Measurements from ENCODE around the gene ZC3HAV1.

ZC3HAV1 gene

GRCh38 chr7:139022286-139022685, 87.2 kb downstream of the ZC3HAV1 start:
- no peak for DNase-seq (ENCODE audit: low read depth)
- TF ChIP-seq CTCF (conservative IDR thresholded peaks at IDR 0.05; ENCODE audit: low read depth, low read length): no peak
- no peak overlapping the region for H3K4me3 ChIP-seq (ENCODE audit: low read depth, low read length)

GRCh38 chr7:139018910-139019309, 90.6 kb downstream of the ZC3HAV1 start:
- no peak for TF ChIP-seq CTCF (conservative IDR thresholded peaks at IDR 0.05; ENCODE audit: low read depth, low read length)
- DNase-seq (ENCODE audit: low read depth): no peak
- H3K4me3 ChIP-seq (ENCODE audit: low read depth, low read length): no peak overlapping the region

- peak; percentile 88 for DNase-seq (ENCODE audit: low read depth)
- TF ChIP-seq CTCF (conservative IDR thresholded peaks at IDR 0.05; ENCODE audit: low read depth, low read length): peak; percentile 87
- H3K4me3 ChIP-seq (ENCODE audit: low read depth, low read length): no peak overlapping the region
Measured at GRCh38 chr7:139016931-139017511, 92.5 kb downstream of the ZC3HAV1 start.

- no peak for DNase-seq (ENCODE audit: low read depth)
- H3K4me3 ChIP-seq (ENCODE audit: low read depth, low read length): no peak overlapping the region
- TF ChIP-seq CTCF (conservative IDR thresholded peaks at IDR 0.05; ENCODE audit: low read depth, low read length): no peak
Measured at GRCh38 chr7:139011373-139011772, 98.1 kb downstream of the ZC3HAV1 start.

GRCh38 chr7:139004321-139005090, 105.0 kb downstream of the ZC3HAV1 start:
- TF ChIP-seq CTCF (conservative IDR thresholded peaks at IDR 0.05; ENCODE audit: low read depth, low read length): no peak

GRCh38 chr7:138999414-138999813, 110.1 kb downstream of the ZC3HAV1 start:
- TF ChIP-seq CTCF (conservative IDR thresholded peaks at IDR 0.05; ENCODE audit: low read depth, low read length): no peak
- no peak for DNase-seq (ENCODE audit: low read depth)
- H3K4me3 ChIP-seq (ENCODE audit: low read depth, low read length): no peak overlapping the region

More at GRCh38 chr7:139004321-139005090, 105.0 kb downstream of the ZC3HAV1 start:
- no peak for DNase-seq (ENCODE audit: low read depth)
- no peak overlapping the region for H3K4me3 ChIP-seq (ENCODE audit: low read depth, low read length)

Measured in choroid plexus epithelial cell (primary cell).